ENCODE data around the gene BUD31. TPM values are rescaled to one million over a fixed set of nuclear protein-coding genes. Genes with fewer than 3 reads are reported as not detected.
A peak's percentile ranks its signal among the peaks of the same experiment; 100 is the strongest.

The BUD31 gene
- total and polyA plus RNA-seq, 2 of the 13 experiments (the other 11 are each of a cell fraction or from before 2014, with no cell fraction given) = 35.1 to 79.1 TPM

- TF ChIP-seq ZNF30 (CRISPR knock-in tag; IDR thresholded peaks at IDR 0.05) = no peak
- TF ChIP-seq RARG (CRISPR knock-in tag; IDR thresholded peaks at IDR 0.05; ENCODE audit: low read depth) = no peak
- TF ChIP-seq TBX2 (CRISPR knock-in tag; IDR thresholded peaks at IDR 0.05; ENCODE audit: borderline replicate concordance) = peak; percentile 87
- TF ChIP-seq SMAD1 (CRISPR knock-in tag; IDR thresholded peaks at IDR 0.05; ENCODE audit: borderline replicate concordance, low read depth) = peak; percentile 64; the same call in 1 of the 2 replicates
- no peak for TF ChIP-seq SMARCC2 (IDR thresholded peaks at IDR 0.05)
- no peak for TF ChIP-seq ATF7 (IDR thresholded peaks at IDR 0.05)
- TF ChIP-seq ATF7 (CRISPR knock-in tag; IDR thresholded peaks at IDR 0.05) = no peak
- TF ChIP-seq, protein P1, sequence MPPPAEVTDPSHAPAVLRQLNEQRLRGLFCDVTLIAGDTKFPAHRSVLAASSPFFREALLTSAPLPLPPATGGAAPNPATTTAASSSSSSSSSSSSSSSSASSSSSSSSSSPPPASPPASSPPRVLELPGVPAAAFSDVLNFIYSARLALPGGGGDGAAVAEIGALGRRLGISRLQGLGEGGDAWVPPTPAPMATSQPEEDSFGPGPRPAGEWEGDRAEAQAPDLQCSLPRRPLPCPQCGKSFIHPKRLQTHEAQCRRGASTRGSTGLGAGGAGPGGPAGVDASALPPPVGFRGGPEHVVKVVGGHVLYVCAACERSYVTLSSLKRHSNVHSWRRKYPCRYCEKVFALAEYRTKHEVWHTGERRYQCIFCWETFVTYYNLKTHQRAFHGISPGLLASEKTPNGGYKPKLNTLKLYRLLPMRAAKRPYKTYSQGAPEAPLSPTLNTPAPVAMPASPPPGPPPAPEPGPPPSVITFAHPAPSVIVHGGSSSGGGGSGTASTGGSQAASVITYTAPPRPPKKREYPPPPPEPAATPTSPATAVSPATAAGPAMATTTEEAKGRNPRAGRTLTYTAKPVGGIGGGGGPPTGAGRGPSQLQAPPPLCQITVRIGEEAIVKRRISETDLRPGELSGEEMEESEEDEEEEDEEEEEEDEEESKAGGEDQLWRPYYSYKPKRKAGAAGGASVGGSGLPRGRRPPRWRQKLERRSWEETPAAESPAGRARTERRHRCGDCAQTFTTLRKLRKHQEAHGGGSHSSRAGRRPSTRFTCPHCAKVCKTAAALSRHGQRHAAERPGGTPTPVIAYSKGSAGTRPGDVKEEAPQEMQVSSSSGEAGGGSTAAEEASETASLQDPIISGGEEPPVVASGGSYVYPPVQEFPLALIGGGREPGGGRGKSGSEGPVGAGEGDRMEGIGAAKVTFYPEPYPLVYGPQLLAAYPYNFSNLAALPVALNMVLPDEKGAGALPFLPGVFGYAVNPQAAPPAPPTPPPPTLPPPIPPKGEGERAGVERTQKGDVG (CRISPR knock-in tag; IDR thresholded peaks at IDR 0.05; ENCODE audit: borderline replicate concordance) = 0 out of 2 replicates have a peak, but pooled peaks have one; percentile 39
- no peak for TF ChIP-seq HMG20B (CRISPR knock-in tag; conservative IDR thresholded peaks at IDR 0.05)
- 0 out of 2 replicates have a peak, but pooled peaks have one; percentile 61 for TF ChIP-seq RXRA (CRISPR knock-in tag; IDR thresholded peaks at IDR 0.05)
- no peak for TF ChIP-seq EZH2 (conservative IDR thresholded peaks at IDR 0.05; ENCODE audit: low read depth, low read length)
- TF ChIP-seq, protein P2, sequence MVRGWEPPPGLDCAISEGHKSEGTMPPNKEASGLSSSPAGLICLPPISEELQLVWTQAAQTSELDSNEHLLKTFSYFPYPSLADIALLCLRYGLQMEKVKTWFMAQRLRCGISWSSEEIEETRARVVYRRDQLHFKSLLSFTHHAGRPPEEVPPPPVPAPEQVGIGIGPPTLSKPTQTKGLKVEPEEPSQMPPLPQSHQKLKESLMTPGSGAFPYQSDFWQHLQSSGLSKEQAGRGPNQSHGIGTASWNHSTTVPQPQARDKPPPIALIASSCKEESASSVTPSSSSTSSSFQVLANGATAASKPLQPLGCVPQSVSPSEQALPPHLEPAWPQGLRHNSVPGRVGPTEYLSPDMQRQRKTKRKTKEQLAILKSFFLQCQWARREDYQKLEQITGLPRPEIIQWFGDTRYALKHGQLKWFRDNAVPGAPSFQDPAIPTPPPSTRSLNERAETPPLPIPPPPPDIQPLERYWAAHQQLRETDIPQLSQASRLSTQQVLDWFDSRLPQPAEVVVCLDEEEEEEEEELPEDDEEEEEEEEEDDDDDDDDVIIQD (CRISPR knock-in tag; IDR thresholded peaks at IDR 0.05; ENCODE audit: low read depth) = 0 out of 2 replicates have a peak, but pooled peaks have one; percentile 29
- TF ChIP-seq HCFC1 (IDR thresholded peaks at IDR 0.05; ENCODE audit: low read depth, low read length) = peak; percentile 68
- peak; percentile 47 for TF ChIP-seq CEBPG (CRISPR knock-in tag; IDR thresholded peaks at IDR 0.05)
- TF ChIP-seq ATRX (CRISPR knock-in tag; IDR thresholded peaks at IDR 0.05; ENCODE audit: borderline replicate concordance) = no peak
- TF ChIP-seq, protein P3, sequence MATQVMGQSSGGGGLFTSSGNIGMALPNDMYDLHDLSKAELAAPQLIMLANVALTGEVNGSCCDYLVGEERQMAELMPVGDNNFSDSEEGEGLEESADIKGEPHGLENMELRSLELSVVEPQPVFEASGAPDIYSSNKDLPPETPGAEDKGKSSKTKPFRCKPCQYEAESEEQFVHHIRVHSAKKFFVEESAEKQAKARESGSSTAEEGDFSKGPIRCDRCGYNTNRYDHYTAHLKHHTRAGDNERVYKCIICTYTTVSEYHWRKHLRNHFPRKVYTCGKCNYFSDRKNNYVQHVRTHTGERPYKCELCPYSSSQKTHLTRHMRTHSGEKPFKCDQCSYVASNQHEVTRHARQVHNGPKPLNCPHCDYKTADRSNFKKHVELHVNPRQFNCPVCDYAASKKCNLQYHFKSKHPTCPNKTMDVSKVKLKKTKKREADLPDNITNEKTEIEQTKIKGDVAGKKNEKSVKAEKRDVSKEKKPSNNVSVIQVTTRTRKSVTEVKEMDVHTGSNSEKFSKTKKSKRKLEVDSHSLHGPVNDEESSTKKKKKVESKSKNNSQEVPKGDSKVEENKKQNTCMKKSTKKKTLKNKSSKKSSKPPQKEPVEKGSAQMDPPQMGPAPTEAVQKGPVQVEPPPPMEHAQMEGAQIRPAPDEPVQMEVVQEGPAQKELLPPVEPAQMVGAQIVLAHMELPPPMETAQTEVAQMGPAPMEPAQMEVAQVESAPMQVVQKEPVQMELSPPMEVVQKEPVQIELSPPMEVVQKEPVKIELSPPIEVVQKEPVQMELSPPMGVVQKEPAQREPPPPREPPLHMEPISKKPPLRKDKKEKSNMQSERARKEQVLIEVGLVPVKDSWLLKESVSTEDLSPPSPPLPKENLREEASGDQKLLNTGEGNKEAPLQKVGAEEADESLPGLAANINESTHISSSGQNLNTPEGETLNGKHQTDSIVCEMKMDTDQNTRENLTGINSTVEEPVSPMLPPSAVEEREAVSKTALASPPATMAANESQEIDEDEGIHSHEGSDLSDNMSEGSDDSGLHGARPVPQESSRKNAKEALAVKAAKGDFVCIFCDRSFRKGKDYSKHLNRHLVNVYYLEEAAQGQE (IDR thresholded peaks at IDR 0.05; ENCODE audit: borderline replicate concordance in 1 of 2, low read depth in 1 of 2, low read length in 2 of 2) = no peak
- TF ChIP-seq MTA1 (CRISPR knock-in tag; IDR thresholded peaks at IDR 0.05; ENCODE audit: borderline replicate concordance) = no peak
- no peak for TF ChIP-seq SATB2 (CRISPR knock-in tag; IDR thresholded peaks at IDR 0.05)
- TF ChIP-seq ZNF776 (CRISPR knock-in tag; IDR thresholded peaks at IDR 0.05) = peak; percentile 95; the same call in 1 of the 2 replicates
- no peak; the same call in 1 of the 2 replicates for TF ChIP-seq ZNF850 (CRISPR knock-in tag; conservative IDR thresholded peaks at IDR 0.05)
- TF ChIP-seq ARNTL (CRISPR knock-in tag; IDR thresholded peaks at IDR 0.05) = peak; percentile 90
- peak; percentile 95 for TF ChIP-seq MXD4 (CRISPR knock-in tag; IDR thresholded peaks at IDR 0.05)
Observed at GRCh38 chr7:99438573-99439480, 30.1 kb downstream of the BUD31 start, which contains the start of the genes CPSF4 and PTCD1 (continued).

All from HepG2 (cell line).